Tibial artery (tissue), 4 donors: Measurements from ENCODE around the gene ZCCHC17.

ENCODE experiments used
- DNase-seq, 2 donors: peaks; one replicate each; pipeline ENCODE4 v3.0.0-alpha.2; 2019
- H3K27ac ChIP-seq, 2 donors: fragments of 200-600 bp; sonication (generic) in 1 of 2; 1 replicate in 1 of 2; 2 replicates in 1 of 2; pipeline ENCODE4 v1.5.1; 2018 to 2019; ENCODE audit warnings: mild to moderate bottlenecking in 1 of 2
- H3K27me3 ChIP-seq, 2 donors: fragments of 200-600 bp; sonication (generic) in 1 of 2; one replicate each; pipeline versions ENCODE4 v1.5.1 to v1.6.0; 2016 to 2019
- H3K36me3 ChIP-seq, 3 donors: fragments of 200-600 bp; sonication (generic) in 2 of 3; one replicate each; pipeline ENCODE4 v1.5.1; 2016 to 2019; ENCODE audit warnings: mild to moderate bottlenecking in 2 of 3
- H3K4me1 ChIP-seq, 4 donors: fragments of 200-600 bp; sonication (generic) in 2 of 4; 1 replicate in 3 of 4; 2 replicates in 1 of 4; pipeline ENCODE4 v1.5.1; 2016 to 2019
- H3K4me3 ChIP-seq, 2 donors: fragments of 200-600 bp; sonication (generic) in 1 of 2; 1 replicate in 1 of 2; 2 replicates in 1 of 2; pipeline ENCODE4 v1.5.1; 2018 to 2019; ENCODE audit warnings: mild to moderate bottlenecking in 2 of 2
- H3K9me3 ChIP-seq, 3 donors: fragments of 200-600 bp; sonication (generic) in 1 of 3; one replicate each; pipeline ENCODE4 v1.5.1; 2016 to 2019
- intact Hi-C: fragments of 100-400 bp; cut with DNase I; formaldehyde crosslinking; loops from one replicate; pipeline ENCODE4 v1.15.0; 2023; ENCODE audit warnings: low total_unique reads
- TF ChIP-seq, protein P1 (sequence below), 2 experiments: fragments of 200-600 bp in 1 of 2; fragments of 450-650 bp in 1 of 2; IDR thresholded peaks; one replicate each; pipeline ENCODE4 v1.5.1; 2017 to 2019; ENCODE audit warnings: antibody characterized with exemption in 2 of 2, mild to moderate bottlenecking in 1 of 2, moderate library complexity in 1 of 2

ZCCHC17 gene

GRCh38 chr1:31308036-31308435 lies 11.2 kb downstream of the ZCCHC17 start:
- Histone ChIP-seq H3K36me3 (peaks cover 12 to 35% (median 31%) of the 10 kb centered on the region in 3 donors), H3K27ac (no peak overlapping the region), H3K27me3 (no peaks in the 10 kb centered on the region), H3K4me1 (no peaks in the 10 kb centered on the region), H3K4me3 (no peak overlapping the region), H3K9me3 (no peaks in the 10 kb centered on the region)
- TF ChIP-seq, protein P1, sequence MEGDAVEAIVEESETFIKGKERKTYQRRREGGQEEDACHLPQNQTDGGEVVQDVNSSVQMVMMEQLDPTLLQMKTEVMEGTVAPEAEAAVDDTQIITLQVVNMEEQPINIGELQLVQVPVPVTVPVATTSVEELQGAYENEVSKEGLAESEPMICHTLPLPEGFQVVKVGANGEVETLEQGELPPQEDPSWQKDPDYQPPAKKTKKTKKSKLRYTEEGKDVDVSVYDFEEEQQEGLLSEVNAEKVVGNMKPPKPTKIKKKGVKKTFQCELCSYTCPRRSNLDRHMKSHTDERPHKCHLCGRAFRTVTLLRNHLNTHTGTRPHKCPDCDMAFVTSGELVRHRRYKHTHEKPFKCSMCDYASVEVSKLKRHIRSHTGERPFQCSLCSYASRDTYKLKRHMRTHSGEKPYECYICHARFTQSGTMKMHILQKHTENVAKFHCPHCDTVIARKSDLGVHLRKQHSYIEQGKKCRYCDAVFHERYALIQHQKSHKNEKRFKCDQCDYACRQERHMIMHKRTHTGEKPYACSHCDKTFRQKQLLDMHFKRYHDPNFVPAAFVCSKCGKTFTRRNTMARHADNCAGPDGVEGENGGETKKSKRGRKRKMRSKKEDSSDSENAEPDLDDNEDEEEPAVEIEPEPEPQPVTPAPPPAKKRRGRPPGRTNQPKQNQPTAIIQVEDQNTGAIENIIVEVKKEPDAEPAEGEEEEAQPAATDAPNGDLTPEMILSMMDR (IDR thresholded peaks at IDR 0.05), result no peak
- DNase-seq, result no peak
- intact Hi-C loops, result loop anchor here (10.0 kb wide), 1 partner anchor 57 kb away; no protein-coding TSS in a partner anchor

DNA sequence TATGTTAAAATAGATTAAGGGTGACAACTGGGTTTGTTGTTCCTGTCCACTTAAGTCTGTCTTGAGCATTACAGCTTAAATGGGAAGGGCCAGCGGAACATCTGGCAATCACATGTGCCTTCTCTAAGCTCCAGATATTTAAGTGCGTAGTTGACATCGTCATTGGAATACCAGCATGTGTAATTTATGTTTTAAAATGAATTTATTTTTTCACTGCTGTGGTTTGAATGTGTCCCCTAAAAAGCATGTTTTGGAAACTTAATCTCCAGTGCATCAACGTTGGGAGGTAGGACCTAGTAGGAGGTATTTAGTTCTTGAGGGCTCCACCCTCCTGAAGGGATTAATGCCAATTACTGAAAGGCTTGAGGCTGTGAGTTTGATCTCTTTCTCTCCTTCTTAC lies 13.4 kb downstream of the ZCCHC17 start:
- TF ChIP-seq, protein P1 (IDR thresholded peaks at IDR 0.05), result no peak

DNA sequence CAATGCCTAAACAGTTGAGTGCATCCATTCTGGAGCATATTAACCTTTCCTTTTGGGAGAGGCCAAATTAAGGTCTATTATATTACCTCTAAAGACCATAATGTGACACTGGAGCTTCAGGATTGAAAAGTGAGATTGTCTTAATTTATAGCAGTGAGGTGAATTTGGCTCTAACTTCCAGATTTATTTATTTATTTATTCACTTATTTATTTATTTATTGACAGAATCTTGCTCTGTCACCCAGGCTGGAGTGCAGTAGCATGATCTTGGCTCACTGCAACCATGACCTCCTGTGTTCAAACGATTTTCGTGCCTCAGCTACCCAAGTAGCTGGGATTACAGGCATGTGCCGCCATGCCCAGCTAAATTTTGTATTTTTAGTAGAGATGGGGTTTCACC lies 19.1 kb downstream of the ZCCHC17 start:
- H3K36me3 ChIP-seq, result peaks cover 36 to 82% (median 82%) of the 10 kb centered on the region in 3 donors
- intact Hi-C loops, result no loop called here
- no peak for DNase-seq

More for the DNA sequence above, 13.4 kb downstream of the ZCCHC17 start:
- intact Hi-C loops, result no loop called here
- Histone ChIP-seq H3K4me1 (no peaks in the 10 kb centered on the region), H3K27me3 (no peaks in the 10 kb centered on the region), H3K36me3 (peaks cover 12 to 49% (median 43%) of the 10 kb centered on the region in 3 donors), H3K4me3 (no peak overlapping the region), H3K27ac (no peak overlapping the region), H3K9me3 (no peaks in the 10 kb centered on the region)
- DNase-seq, result no peak

GRCh38 chr1:31318146-31318545 lies 21.3 kb downstream of the ZCCHC17 start:
- intact Hi-C loops, result no loop called here
- Histone ChIP-seq H3K27ac (no peak overlapping the region), H3K36me3 (peaks cover 27 to 75% (median 66%) of the 10 kb centered on the region in 3 donors), H3K4me3 (no peak overlapping the region), H3K4me1 (no peaks in the 10 kb centered on the region), H3K9me3 (no peaks in the 10 kb centered on the region), H3K27me3 (no peaks in the 10 kb centered on the region)
- TF ChIP-seq, protein P1 (IDR thresholded peaks at IDR 0.05), result no peak
- no peak for DNase-seq

More for the DNA sequence above, 19.1 kb downstream of the ZCCHC17 start:
- H3K27me3 ChIP-seq, result no peaks in the 10 kb centered on the region
- H3K4me3 ChIP-seq, result no peak overlapping the region
- H3K27ac ChIP-seq, result no peak overlapping the region
- TF ChIP-seq, protein P1 (IDR thresholded peaks at IDR 0.05), result no peak
- H3K4me1 ChIP-seq, result no peaks in the 10 kb centered on the region
- H3K9me3 ChIP-seq, result no peaks in the 10 kb centered on the region

DNA sequence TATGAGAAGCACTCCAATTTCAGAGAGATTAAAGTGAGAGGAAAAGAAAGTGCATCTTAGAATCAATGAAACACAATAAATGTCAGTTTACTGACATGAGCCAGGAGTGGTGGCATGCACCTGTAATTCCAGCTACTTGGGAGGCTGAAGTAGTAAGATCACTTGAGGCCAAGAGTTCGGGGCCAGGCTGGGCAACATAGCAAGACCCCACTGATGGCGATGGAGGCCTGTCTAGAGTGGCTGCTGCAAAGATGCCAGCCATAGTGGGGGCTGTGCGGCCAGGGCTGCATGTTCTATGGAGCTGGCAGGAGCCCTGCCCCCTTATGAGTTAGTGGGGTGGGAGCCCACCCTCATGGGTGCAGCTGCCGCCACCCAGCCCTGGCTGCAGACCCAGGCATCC lies 27.3 kb downstream of the ZCCHC17 start:
- H3K4me1 ChIP-seq, result no peaks in the 10 kb centered on the region
- H3K27ac ChIP-seq, result no peak overlapping the region
- peaks cover 23 to 53% (median 34%) of the 10 kb centered on the region in 3 donors for H3K36me3 ChIP-seq
- no peaks in the 10 kb centered on the region for H3K27me3 ChIP-seq
- TF ChIP-seq, protein P1 (IDR thresholded peaks at IDR 0.05), result no peak
- intact Hi-C loops, result no loop called here
- H3K9me3 ChIP-seq, result no peaks in the 10 kb centered on the region
- no peak overlapping the region for H3K4me3 ChIP-seq
- no peak for DNase-seq

- no peaks in the 10 kb centered on the region for H3K27me3 ChIP-seq
- intact Hi-C loops, result no loop called here
- TF ChIP-seq, protein P1 (IDR thresholded peaks at IDR 0.05), result no peak
- no peak overlapping the region for H3K27ac ChIP-seq
- H3K36me3 ChIP-seq, result peaks cover 18 to 44% (median 25%) of the 10 kb centered on the region in 3 donors
- no peaks in the 10 kb centered on the region for H3K4me1 ChIP-seq
- no peak overlapping the region for H3K4me3 ChIP-seq
- no peak for DNase-seq
- no peaks in the 10 kb centered on the region for H3K9me3 ChIP-seq
Observed at GRCh38 chr1:31324992-31325391, 28.2 kb downstream of the ZCCHC17 start.
